Omental fat pad (tissue), 4 donors: ENCODE measurements around the gene GPC6. TPM values are rescaled to one million over a fixed set of nuclear protein-coding genes. Genes with fewer than 3 reads are reported as not detected.

Experiments
- ATAC-seq: fragments of 150-250 bp; one replicate; pipeline ENCODE4 v1.9.1; 2016; ENCODE audit warnings: mild to moderate bottlenecking, moderate library complexity; ENCODE audit not compliant: low FRiP score
- DNase-seq: peaks from one replicate; pipeline ENCODE4 v3.0.0-alpha.2; 2019; ENCODE audit warnings: low spot score
- total RNA-seq, 4 donors: library from RNA; depleted of rRNA; stranded (reverse); fragments of >200 nt; gene quantifications; one replicate each; pipeline ENCODE4 v1.1.0, GENCODE V29; 2016
- TF ChIP-seq, protein P1 (sequence below), 3 donors: fragments of 450-650 bp; IDR thresholded peaks; one replicate each; pipeline ENCODE4 v1.5.1; 2016 to 2017; ENCODE audit warnings: antibody characterized with exemption in 3 of 3, mild to moderate bottlenecking in 3 of 3, moderate library complexity in 2 of 3

GPC6 gene
- total RNA-seq, 4 donors from 2014 or later: 9.2 to 24.4 (median 16.4) TPM

- TF ChIP-seq, protein P1, sequence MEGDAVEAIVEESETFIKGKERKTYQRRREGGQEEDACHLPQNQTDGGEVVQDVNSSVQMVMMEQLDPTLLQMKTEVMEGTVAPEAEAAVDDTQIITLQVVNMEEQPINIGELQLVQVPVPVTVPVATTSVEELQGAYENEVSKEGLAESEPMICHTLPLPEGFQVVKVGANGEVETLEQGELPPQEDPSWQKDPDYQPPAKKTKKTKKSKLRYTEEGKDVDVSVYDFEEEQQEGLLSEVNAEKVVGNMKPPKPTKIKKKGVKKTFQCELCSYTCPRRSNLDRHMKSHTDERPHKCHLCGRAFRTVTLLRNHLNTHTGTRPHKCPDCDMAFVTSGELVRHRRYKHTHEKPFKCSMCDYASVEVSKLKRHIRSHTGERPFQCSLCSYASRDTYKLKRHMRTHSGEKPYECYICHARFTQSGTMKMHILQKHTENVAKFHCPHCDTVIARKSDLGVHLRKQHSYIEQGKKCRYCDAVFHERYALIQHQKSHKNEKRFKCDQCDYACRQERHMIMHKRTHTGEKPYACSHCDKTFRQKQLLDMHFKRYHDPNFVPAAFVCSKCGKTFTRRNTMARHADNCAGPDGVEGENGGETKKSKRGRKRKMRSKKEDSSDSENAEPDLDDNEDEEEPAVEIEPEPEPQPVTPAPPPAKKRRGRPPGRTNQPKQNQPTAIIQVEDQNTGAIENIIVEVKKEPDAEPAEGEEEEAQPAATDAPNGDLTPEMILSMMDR (IDR thresholded peaks at IDR 0.05): no peak
- DNase-seq (no peak), ATAC-seq (no peak)
Measured at GRCh38 chr13:94175076-94175475, 948.5 kb downstream of the GPC6 start.

DNA sequence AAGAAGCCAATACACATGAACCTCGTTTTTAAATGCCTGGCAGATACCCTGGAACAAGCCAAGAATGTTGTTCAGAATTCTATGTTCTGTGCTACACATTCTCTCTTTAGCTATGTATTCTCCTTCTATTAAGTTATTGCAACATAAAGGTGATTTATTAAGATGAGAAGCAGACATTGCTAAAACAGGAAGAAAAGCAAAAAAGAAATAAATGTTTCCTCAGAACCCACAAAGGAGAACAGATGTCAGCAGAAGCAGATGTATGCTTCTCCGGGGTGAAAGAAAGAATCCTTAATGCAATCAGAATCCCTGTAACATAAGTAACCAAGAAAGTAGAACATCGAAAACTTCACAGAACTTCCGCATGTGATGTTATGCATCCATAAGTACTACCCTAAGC is 950.0 kb downstream of the GPC6 start:
- no peak for DNase-seq
- ATAC-seq: no peak
- TF ChIP-seq, protein P1 (IDR thresholded peaks at IDR 0.05): no peak

DNA sequence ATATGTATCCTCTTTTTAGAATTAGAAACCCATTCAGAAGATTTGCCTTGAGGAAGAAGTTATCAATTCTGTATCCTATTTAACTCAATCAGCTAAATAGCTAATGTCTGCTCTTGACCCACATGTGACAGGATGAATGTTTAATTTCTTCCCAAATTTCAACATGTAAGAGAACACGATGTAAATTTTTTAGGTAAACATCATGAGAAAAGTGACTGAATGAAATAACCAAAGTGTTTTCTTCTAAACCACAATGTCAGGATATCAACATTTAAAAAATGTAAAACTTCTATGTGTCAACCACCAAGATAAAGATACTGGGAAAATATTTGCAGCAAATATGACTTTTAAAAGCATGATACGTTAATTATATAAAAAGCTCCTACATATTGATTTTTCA is 950.4 kb downstream of the GPC6 start:
- ATAC-seq: no peak
- no peak for DNase-seq
- TF ChIP-seq, protein P1 (IDR thresholded peaks at IDR 0.05): no peak

GRCh38 chr13:94178625-94179244 is 952.1 kb downstream of the GPC6 start:
- ATAC-seq (no peak), DNase-seq (no peak)
- TF ChIP-seq, protein P1 (IDR thresholded peaks at IDR 0.05): no peak

- TF ChIP-seq, protein P1 (IDR thresholded peaks at IDR 0.05): no peak
- ATAC-seq: no peak
- no peak for DNase-seq
Measured at GRCh38 chr13:94181461-94182107, 955.0 kb downstream of the GPC6 start.

DNA sequence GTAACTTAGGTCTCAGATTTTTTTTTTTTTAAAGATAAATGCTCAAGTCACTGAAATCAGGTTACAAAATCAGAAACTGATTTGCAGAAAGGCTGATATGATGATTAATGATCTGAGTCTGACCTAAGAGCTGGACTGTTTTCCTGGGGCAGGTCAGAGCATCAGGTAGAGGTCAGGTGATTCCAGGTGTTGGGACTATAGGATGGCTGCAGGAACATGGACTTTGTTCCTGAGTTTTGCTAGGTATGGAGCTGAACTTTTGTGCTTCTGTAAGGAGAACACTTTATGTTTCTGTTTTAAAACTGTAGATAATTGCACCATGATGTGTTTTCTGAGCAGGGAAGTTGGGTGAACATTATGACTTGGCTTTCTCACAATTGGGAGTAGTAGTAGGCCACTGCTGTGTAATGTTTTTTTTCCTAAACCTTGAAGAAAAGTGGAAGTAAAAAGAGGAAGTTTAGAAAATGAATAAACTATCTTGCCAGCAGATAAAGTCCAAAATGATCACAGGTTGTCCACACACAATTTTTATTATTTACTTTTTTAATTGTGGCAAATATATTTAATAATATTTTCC is 955.7 kb downstream of the GPC6 start:
- ATAC-seq: no peak

More for the DNA sequence above, 955.7 kb downstream of the GPC6 start:
- DNase-seq: no peak
- TF ChIP-seq, protein P1 (IDR thresholded peaks at IDR 0.05): no peak
